K562 (cell line): ENCODE data around the gene MYBPHL. TPM values are rescaled to one million over a fixed set of nuclear protein-coding genes. Genes with fewer than 3 reads are reported as not detected.

Source experiments
- ARID3B ChIP-seq: fragments of 250-450 bp; sonication (Bioruptor Pico); IDR thresholded peaks from 2 replicates; pipeline ENCODE4 v1.4.0; 2020; ENCODE audit warnings: borderline replicate concordance
- DPF2 ChIP-seq: fragments of 450-650 bp; IDR thresholded peaks from 2 replicates; pipeline ENCODE4 v1.6.1; 2016
- HDAC2 ChIP-seq: fragments of 450-650 bp; IDR thresholded peaks from 2 replicates; pipeline ENCODE4 v1.6.1; 2016; ENCODE audit warnings: mild to moderate bottlenecking
- HMBOX1 ChIP-seq: sonication (generic); IDR thresholded peaks from 2 replicates; pipeline ENCODE4 v1.6.1; 2016
- HNRNPH1 ChIP-seq: fragments of 200-400 bp; formaldehyde crosslinking; optimal IDR thresholded peaks from 2 replicates; pipeline ENCODE3; 2017; ENCODE audit warnings: low read depth, mild to moderate bottlenecking, low read length, moderate library complexity
- NCOA1 ChIP-seq: fragments of 450-650 bp; IDR thresholded peaks from 2 replicates; pipeline ENCODE4 v1.6.1; 2016; ENCODE audit warnings: low read depth
- NFRKB ChIP-seq: fragments of 450-650 bp; IDR thresholded peaks from 2 replicates; pipeline ENCODE4 v1.6.1; 2016; ENCODE audit warnings: low read depth
- TARDBP ChIP-seq: fragments of 450-650 bp; IDR thresholded peaks from 2 replicates; pipeline ENCODE4 v1.6.1; 2016
- ZBTB17 ChIP-seq: fragments of 450-650 bp; formaldehyde crosslinking; IDR thresholded peaks from 2 replicates; pipeline ENCODE4 v1.4.0; 2020; ENCODE audit warnings: mild to moderate bottlenecking
- ZNF23 ChIP-seq: fragments of 250-450 bp; sonication (Bioruptor Pico); IDR thresholded peaks from 2 replicates; pipeline ENCODE4 v1.4.0; 2020; ENCODE audit warnings: mild to moderate bottlenecking
- ZNF444 ChIP-seq: fragments of 250-450 bp; sonication (Bioruptor Pico); IDR thresholded peaks from 2 replicates; pipeline ENCODE4 v1.4.0; 2020; ENCODE audit warnings: mild to moderate bottlenecking, moderate library complexity
- ZNF551 ChIP-seq: fragments of 250-450 bp; sonication (Bioruptor Pico); IDR thresholded peaks from 2 replicates; pipeline ENCODE4 v1.5.0; 2021; ENCODE audit warnings: mild to moderate bottlenecking, moderate library complexity
- ZNF584 ChIP-seq: fragments of 200-800 bp; sonication (Bioruptor generic); IDR thresholded peaks from 2 replicates; pipeline ENCODE4 v1.6.1; 2016; ENCODE audit warnings: low read depth, mild to moderate bottlenecking, missing genetic modification characterization, missing compliant biosample characterization
- ZNF589 ChIP-seq: fragments of 200-800 bp; sonication (Bioruptor generic); IDR thresholded peaks from 2 replicates; pipeline ENCODE4 v1.6.1; 2016; ENCODE audit warnings: low read depth, missing genetic modification characterization, missing compliant biosample characterization
- ZNF655 ChIP-seq: fragments of 250-450 bp; sonication (Bioruptor Pico); IDR thresholded peaks from 2 replicates; pipeline ENCODE4 v1.5.0; 2021
- polyA plus RNA-seq, 8 experiments: library from polyadenylated mRNA; depleted of rRNA in 4 of 8; stranded (reverse) in 5 of 8; unstranded in 3 of 8; fragments of >200 nt; fragmentation: Nextera tagmentation in 2 of 8; fragmentation: Illumina TruSeq in 1 of 8; extraction: Ambion mirVana in 2 of 8; extraction: Trizol in 1 of 8; gene quantifications; 2 replicates each; pipeline versions ENCODE4 v1.2.1 to v1.2.3, GENCODE V29; 2011 to 2014; ENCODE audit warnings: inconsistent platforms in 1 of 8, missing spikeins in 1 of 8
- total RNA-seq, 7 experiments: library from RNA; depleted of rRNA in 6 of 7; stranded (reverse); fragments of >200 nt in 6 of 7; fragmentation: Illumina TruSeq in 2 of 7; extraction: Trizol in 2 of 7; gene quantifications; 2 replicates each; pipeline versions ENCODE4 v1.2.1 to v1.2.3, GENCODE V29; 2011 to 2021; ENCODE audit warnings: low replicate concordance in 1 of 7
- TF ChIP-seq, protein P1 (sequence below), 2 experiments: fragments of 200-800 bp in 1 of 2; sonication (Bioruptor generic) in 1 of 2; sonication (generic) in 1 of 2; formaldehyde crosslinking in 1 of 2; IDR thresholded peaks in 1 of 2; conservative IDR thresholded peaks in 1 of 2; 2 replicates each; pipeline versions ENCODE4 v1.5.0 to v1.6.1; 2016 to 2020; ENCODE audit warnings: missing compliant biosample characterization in 1 of 2, missing genetic modification characterization in 1 of 2, missing genetic modification reagents in 1 of 2
- TF ChIP-seq, protein P2 (sequence below): fragments of 450-650 bp; IDR thresholded peaks from 2 replicates; pipeline ENCODE4 v1.7.0; 2016; ENCODE audit warnings: borderline replicate concordance
- TF ChIP-seq, protein P3 (sequence below): fragments of 450-650 bp; IDR thresholded peaks from 2 replicates; pipeline ENCODE4 v1.6.1; 2018; ENCODE audit warnings: mild to moderate bottlenecking, low read depth; ENCODE audit not compliant: partially characterized antibody

Gene MYBPHL
- total and polyA plus RNA-seq, 9 of the 15 experiments (the other 6 are each of a cell fraction or from before 2014, with no cell fraction given): 0.20 to 1.9 (median 0.33) TPM

GRCh38 chr1:109283748-109284600 is 22.8 kb downstream of the MYBPHL start (continued):
- peak; percentile 70; the same call in 1 of the 2 replicates for TF ChIP-seq ZNF589 (CRISPR knock-in tag)
- no peak for TF ChIP-seq ZNF655 (CRISPR knock-in tag)
- TF ChIP-seq, protein P1, sequence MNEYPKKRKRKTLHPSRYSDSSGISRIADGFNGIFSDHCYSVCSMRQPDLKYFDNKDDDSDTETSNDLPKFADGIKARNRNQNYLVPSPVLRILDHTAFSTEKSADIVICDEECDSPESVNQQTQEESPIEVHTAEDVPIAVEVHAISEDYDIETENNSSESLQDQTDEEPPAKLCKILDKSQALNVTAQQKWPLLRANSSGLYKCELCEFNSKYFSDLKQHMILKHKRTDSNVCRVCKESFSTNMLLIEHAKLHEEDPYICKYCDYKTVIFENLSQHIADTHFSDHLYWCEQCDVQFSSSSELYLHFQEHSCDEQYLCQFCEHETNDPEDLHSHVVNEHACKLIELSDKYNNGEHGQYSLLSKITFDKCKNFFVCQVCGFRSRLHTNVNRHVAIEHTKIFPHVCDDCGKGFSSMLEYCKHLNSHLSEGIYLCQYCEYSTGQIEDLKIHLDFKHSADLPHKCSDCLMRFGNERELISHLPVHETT (CRISPR knock-in tag; conservative IDR thresholded peaks at IDR 0.05 in 1 of 2, IDR thresholded peaks at IDR 0.05 in 1 of 2): 0 out of 4 replicates have a peak, but pooled peaks of 1 of the 2 experiments have one; percentile 1
- TF ChIP-seq HMBOX1: no peak
- 0 out of 2 replicates have a peak, but pooled peaks have one; percentile 20 for TF ChIP-seq ZBTB17 (CRISPR knock-in tag)
- 0 out of 2 replicates have a peak, but pooled peaks have one; percentile 5 for TF ChIP-seq NFRKB
- TF ChIP-seq ZNF23 (CRISPR knock-in tag): no peak
- TF ChIP-seq HDAC2: no peak
- TF ChIP-seq, protein P2, sequence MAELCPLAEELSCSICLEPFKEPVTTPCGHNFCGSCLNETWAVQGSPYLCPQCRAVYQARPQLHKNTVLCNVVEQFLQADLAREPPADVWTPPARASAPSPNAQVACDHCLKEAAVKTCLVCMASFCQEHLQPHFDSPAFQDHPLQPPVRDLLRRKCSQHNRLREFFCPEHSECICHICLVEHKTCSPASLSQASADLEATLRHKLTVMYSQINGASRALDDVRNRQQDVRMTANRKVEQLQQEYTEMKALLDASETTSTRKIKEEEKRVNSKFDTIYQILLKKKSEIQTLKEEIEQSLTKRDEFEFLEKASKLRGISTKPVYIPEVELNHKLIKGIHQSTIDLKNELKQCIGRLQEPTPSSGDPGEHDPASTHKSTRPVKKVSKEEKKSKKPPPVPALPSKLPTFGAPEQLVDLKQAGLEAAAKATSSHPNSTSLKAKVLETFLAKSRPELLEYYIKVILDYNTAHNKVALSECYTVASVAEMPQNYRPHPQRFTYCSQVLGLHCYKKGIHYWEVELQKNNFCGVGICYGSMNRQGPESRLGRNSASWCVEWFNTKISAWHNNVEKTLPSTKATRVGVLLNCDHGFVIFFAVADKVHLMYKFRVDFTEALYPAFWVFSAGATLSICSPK: no peak
- TF ChIP-seq ZNF551 (CRISPR knock-in tag): no peak
- TF ChIP-seq, protein P3, sequence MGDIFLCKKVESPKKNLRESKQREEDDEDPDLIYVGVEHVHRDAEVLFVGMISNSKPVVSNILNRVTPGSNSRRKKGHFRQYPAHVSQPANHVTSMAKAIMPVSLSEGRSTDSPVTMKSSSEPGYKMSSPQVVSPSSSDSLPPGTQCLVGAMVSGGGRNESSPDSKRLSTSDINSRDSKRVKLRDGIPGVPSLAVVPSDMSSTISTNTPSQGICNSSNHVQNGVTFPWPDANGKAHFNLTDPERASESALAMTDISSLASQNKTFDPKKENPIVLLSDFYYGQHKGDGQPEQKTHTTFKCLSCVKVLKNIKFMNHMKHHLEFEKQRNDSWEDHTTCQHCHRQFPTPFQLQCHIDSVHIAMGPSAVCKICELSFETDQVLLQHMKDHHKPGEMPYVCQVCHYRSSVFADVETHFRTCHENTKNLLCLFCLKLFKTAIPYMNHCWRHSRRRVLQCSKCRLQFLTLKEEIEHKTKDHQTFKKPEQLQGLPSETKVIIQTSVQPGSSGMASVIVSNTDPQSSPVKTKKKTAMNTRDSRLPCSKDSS: no peak
- TF ChIP-seq ZNF584 (CRISPR knock-in tag): peak; percentile 71; the same call in 1 of the 2 replicates
- TF ChIP-seq HNRNPH1: no peak
- TF ChIP-seq TARDBP: 0 out of 2 replicates have a peak, but pooled peaks have one; percentile 11
- TF ChIP-seq ARID3B (CRISPR knock-in tag): no peak
- TF ChIP-seq NCOA1: no peak
- TF ChIP-seq DPF2: no peak; the same call in 1 of the 2 replicates
- TF ChIP-seq ZNF444 (CRISPR knock-in tag): no peak
